Panc1 (cell line): ENCODE results near the gene LZTFL1.

Source experiments
- POLR2AphosphoS5 ChIP-seq: IDR thresholded peaks from 2 replicates; pipeline ENCODE4 v1.6.1; 2012; ENCODE audit warnings: mild to moderate bottlenecking, low read depth, low read length, moderate library complexity
- SIN3A ChIP-seq: IDR thresholded peaks from 2 replicates; pipeline ENCODE4 v1.6.1; 2012; ENCODE audit warnings: low read depth, mild to moderate bottlenecking, low read length, moderate library complexity, borderline replicate concordance; ENCODE audit not compliant: insufficient read depth
- TF ChIP-seq, protein P1 (sequence below): fragments of 450-650 bp; IDR thresholded peaks from 2 replicates; pipeline ENCODE4 v1.5.1; 2017; ENCODE audit warnings: mild to moderate bottlenecking
- TF ChIP-seq, protein P2 (sequence below), 2 experiments: IDR thresholded peaks; 2 replicates each; pipeline ENCODE4 v1.6.1; 2011 to 2012; ENCODE audit warnings: low read depth in 2 of 2, control low read depth in 1 of 2, low read length in 1 of 2, mild to moderate bottlenecking in 1 of 2, moderate library complexity in 1 of 2; ENCODE audit not compliant: insufficient read depth in 1 of 2

DNA sequence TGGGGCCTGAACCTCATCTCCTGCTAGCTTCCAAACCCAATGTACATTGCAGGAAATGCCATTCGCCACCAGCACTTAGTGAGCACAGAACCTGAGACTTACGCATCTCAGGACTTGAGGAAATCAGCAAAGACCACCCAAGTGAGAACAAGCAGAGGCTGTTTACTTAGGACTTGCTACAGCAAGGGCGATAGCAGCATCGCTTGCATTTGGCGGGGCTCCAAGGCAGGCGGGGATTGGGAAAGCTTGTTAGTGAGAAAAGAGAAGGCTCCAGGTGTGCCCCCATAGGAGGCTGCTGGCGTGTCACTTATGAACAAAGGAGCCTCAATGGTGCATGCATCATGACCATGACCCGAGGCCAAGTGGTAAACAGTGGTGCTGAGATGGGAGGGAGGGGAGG lies 65.3 kb downstream of the LZTFL1 start:
- TF ChIP-seq POLR2AphosphoS5: no peak
- TF ChIP-seq, protein P1, sequence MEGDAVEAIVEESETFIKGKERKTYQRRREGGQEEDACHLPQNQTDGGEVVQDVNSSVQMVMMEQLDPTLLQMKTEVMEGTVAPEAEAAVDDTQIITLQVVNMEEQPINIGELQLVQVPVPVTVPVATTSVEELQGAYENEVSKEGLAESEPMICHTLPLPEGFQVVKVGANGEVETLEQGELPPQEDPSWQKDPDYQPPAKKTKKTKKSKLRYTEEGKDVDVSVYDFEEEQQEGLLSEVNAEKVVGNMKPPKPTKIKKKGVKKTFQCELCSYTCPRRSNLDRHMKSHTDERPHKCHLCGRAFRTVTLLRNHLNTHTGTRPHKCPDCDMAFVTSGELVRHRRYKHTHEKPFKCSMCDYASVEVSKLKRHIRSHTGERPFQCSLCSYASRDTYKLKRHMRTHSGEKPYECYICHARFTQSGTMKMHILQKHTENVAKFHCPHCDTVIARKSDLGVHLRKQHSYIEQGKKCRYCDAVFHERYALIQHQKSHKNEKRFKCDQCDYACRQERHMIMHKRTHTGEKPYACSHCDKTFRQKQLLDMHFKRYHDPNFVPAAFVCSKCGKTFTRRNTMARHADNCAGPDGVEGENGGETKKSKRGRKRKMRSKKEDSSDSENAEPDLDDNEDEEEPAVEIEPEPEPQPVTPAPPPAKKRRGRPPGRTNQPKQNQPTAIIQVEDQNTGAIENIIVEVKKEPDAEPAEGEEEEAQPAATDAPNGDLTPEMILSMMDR: no peak
- TF ChIP-seq, protein P2, sequence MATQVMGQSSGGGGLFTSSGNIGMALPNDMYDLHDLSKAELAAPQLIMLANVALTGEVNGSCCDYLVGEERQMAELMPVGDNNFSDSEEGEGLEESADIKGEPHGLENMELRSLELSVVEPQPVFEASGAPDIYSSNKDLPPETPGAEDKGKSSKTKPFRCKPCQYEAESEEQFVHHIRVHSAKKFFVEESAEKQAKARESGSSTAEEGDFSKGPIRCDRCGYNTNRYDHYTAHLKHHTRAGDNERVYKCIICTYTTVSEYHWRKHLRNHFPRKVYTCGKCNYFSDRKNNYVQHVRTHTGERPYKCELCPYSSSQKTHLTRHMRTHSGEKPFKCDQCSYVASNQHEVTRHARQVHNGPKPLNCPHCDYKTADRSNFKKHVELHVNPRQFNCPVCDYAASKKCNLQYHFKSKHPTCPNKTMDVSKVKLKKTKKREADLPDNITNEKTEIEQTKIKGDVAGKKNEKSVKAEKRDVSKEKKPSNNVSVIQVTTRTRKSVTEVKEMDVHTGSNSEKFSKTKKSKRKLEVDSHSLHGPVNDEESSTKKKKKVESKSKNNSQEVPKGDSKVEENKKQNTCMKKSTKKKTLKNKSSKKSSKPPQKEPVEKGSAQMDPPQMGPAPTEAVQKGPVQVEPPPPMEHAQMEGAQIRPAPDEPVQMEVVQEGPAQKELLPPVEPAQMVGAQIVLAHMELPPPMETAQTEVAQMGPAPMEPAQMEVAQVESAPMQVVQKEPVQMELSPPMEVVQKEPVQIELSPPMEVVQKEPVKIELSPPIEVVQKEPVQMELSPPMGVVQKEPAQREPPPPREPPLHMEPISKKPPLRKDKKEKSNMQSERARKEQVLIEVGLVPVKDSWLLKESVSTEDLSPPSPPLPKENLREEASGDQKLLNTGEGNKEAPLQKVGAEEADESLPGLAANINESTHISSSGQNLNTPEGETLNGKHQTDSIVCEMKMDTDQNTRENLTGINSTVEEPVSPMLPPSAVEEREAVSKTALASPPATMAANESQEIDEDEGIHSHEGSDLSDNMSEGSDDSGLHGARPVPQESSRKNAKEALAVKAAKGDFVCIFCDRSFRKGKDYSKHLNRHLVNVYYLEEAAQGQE (IDR thresholded peaks at IDR 0.05; ENCODE audit: insufficient read depth in 1 of 2, low read depth in 2 of 2, low read length in 1 of 2): no peak
- TF ChIP-seq SIN3A: no peak
